ENCODE results near the gene TAS1R3. TPM values are rescaled to one million over a fixed set of nuclear protein-coding genes. Genes with fewer than 3 reads are reported as not detected.

Gene TAS1R3
- total RNA-seq, 1 experiment from 2014 or later = 0.28 TPM

GRCh38 chr1:1380860-1381259 lies 49.8 kb downstream of the TAS1R3 start:
- Histone ChIP-seq H2BK20ac (ENCODE audit: low read depth, low read length, poor library complexity, severe bottlenecking) (no peak overlapping the region), H3K79me1 (ENCODE audit: insufficient read depth, low read depth, low read length, poor library complexity, severe bottlenecking) (peaks cover 3% of the 10 kb centered on the region), H3K56ac (ENCODE audit: insufficient read length, low read depth, low read length) (no peak overlapping the region), H4K20me1 (ENCODE audit: control insufficient read depth, insufficient read depth, insufficient read length) (no peaks in the 10 kb centered on the region), H3K23me2 (ENCODE audit: insufficient read length, low read depth, low read length, poor library complexity, severe bottlenecking) (no peaks in the 10 kb centered on the region), H3K14ac (ENCODE audit: insufficient read depth, low read length) (no peak overlapping the region; the same call in 1 of the 2 replicates), H3K79me2 (ENCODE audit: insufficient read depth, low read length) (no peaks in the 10 kb centered on the region), H2BK12ac (ENCODE audit: insufficient read length, low read depth, low read length) (no peak overlapping the region), H3K4me1 (ENCODE audit: insufficient read depth, low read length) (no peaks in the 10 kb centered on the region), H3K27ac (ENCODE audit: insufficient read length, low read depth, low read length) (no peak overlapping the region), H2BK120ac (ENCODE audit: low read depth, low read length, poor library complexity, severe bottlenecking) (no peak overlapping the region), H3K9ac (ENCODE audit: extremely low read depth, insufficient read length, low read length) (no peak overlapping the region), H2BK15ac (ENCODE audit: low read depth, low read length) (no peak overlapping the region), H2BK5ac (ENCODE audit: insufficient read length, low read length) (no peak overlapping the region), H4K91ac (ENCODE audit: insufficient read length, low read depth, low read length) (no peak overlapping the region), H3K4me2 (ENCODE audit: insufficient read depth, insufficient read length, low read length) (no peak overlapping the region), H3K23ac (ENCODE audit: insufficient read length, low read depth, low read length) (no peak overlapping the region), H3K27me3 (ENCODE audit: insufficient read depth, low read length) (no peaks in the 10 kb centered on the region), H3K4ac (ENCODE audit: low read depth, low read length) (no peak overlapping the region), H3K9me3 (ENCODE audit: control insufficient read depth, low read depth, low read length) (no peaks in the 10 kb centered on the region), H3K18ac (ENCODE audit: insufficient read length, low read depth, low read length) (no peak overlapping the region), H4K8ac (replicated peaks; ENCODE audit: insufficient read length, low read depth, low read length) (no peak overlapping the region), H2AK5ac (ENCODE audit: insufficient read length, low read length) (no peak overlapping the region), H4K5ac (ENCODE audit: insufficient read length, low read depth, low read length) (no peak overlapping the region), H2AFZ (ENCODE audit: low read length) (no peak overlapping the region), H3T11ph (ENCODE audit: low read length) (no peak overlapping the region)
- no CpG with 5 or more reads among the region's 16 CpGs for WGBS (ENCODE audit: extremely low coverage, insufficient read length, low lambda C conversion rate)
- Mint-ChIP-seq H3K4me1 (peaks cover 6 to 10% of the 10 kb centered on the region in 2 experiments), H3K27ac (no peak overlapping the region), H3K27me3 (ENCODE audit: low read depth) (no peaks in the 10 kb centered on the region), H3K4me3 (no peak overlapping the region), H3K9me3 (no peaks in the 10 kb centered on the region), H3K36me3 (ENCODE audit: insufficient read depth in 1 of 3, low read depth in 3 of 3) (peaks cover 0 to 17% (median 1%) of the 10 kb centered on the region in 3 experiments; a peak in 5 of 7 replicates)
- DNase-seq = no peak
- no peak for TF ChIP-seq CTCF (conservative IDR thresholded peaks at IDR 0.05)
